Erythroblast (primary cell): ENCODE results near the gene NR2F1.

Experiments
- GATA1 ChIP-seq: IDR thresholded peaks from 2 replicates; pipeline ENCODE4 v1.6.1; 2011; ENCODE audit warnings: low read depth, mild to moderate bottlenecking, control low read depth, low read length, moderate library complexity
- POLR2A ChIP-seq: IDR thresholded peaks from 2 replicates; pipeline ENCODE4 v1.6.1; 2011; ENCODE audit warnings: mild to moderate bottlenecking, low read length

DNA sequence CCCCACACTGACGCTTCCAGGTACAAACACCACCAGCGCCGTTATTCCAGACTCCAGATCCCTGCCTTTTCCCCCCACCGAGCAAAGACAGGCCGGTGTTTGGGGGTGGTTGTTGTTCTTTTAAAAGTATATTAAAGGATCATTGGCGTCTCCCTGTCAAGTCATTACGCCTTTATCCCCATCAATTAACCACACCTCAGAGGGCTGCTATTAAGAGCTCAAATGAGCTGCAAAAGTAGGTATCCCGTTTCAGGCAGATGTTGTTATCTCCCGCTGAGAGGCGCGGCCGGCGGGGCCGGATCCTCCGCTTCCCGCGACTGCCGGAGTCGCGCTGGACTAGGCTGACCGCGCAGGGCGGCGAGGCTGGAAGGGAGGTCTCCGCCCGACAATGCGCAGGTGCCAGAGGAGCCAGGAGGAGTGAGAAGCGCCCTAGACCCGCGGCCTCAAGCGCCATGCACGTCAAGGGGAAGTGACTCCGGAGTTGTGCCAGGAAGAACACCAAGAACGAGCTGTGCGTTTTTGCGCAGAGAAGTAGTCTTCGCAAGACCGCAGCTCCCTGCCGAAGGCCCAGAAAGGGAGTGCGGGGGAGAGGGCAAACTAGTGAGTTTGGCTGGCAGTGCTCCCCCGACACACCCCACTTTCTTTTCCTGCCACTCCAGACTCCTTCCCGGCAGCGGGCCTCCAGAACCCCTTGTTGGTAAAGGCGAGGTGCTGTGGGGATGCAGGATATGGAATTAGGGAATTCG, 10.2 kb upstream of the NR2F1 start:
- TF ChIP-seq POLR2A (no peak), GATA1 (no peak)
